Activated CD4-positive, alpha-beta T cell treated with anti-CD3 and anti-CD28 coated beads, Interleukin-2, amount 50 U/mL, for 16 hours (primary cell): ENCODE measurements around the gene COX6B2.
"Not testable (repeated sequence)": the region's sequence is repeated elsewhere in the genome, so short reads cannot be mapped to it uniquely, and the experiment has no call there.

Source experiments
- DNase-seq: peaks from one replicate; pipeline ENCODE4 v3.0.0-alpha.2; 2020

The COX6B2 gene

DNA sequence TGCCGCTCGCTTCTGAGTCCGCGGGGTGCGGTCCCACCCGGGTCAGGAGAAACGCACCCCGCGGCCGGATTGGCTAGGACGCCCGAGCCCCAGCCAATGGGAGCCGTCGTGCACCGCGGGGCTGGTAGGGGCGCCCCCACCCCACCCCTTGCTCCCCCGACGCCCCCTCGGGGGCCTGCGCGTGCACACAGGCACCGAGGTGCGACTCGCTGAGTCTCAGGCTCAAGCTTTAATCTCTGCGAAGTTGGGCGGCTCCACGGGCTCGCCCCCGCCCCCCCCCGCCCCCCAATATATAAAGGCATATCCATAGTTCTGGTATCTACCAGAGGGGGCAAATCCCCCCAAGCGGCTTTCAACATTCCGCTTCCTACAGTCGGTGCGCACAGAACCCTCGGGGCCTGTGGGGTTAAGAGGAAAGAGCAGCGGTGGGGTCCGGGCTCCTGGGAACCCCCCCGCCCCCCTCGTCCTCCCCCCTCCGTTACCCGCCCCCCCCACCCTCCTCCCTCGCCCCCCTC is at the start of gene COX6B2:
Gene COX6B2, minus strand, starts transcription at position 22 of the 515 bp plus-strand sequence. CDS start 198 bp downstream, outside the sequence.
- no peak for DNase-seq

DNA sequence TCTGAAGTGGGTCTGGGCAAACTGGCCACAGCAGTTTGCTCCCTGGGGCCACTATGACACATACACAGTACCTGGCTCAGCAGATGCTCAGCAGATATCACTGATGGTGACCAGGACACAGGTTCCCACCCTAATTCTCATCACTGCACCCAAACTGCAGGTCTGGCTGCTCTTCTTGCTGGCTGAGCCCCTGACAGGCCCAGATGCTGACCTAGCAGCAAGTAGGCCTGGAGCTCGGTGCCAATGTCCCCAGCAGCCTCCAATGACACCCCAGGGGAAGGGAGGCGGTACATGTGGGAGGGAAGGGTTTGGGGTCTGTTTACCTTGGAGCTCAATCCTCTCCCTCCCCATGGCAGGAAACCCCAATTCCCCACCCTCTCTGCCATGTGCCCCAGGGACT is 48.0 kb upstream of the COX6B2 start:
- no peak for DNase-seq

- DNase-seq, result not testable (repeated sequence)
Measured at GRCh38 chr19:55401390-55401789, 46.9 kb upstream of the COX6B2 start.

- no peak for DNase-seq
Measured at GRCh38 chr19:55400281-55401087, 46.0 kb upstream of the COX6B2 start.

DNA sequence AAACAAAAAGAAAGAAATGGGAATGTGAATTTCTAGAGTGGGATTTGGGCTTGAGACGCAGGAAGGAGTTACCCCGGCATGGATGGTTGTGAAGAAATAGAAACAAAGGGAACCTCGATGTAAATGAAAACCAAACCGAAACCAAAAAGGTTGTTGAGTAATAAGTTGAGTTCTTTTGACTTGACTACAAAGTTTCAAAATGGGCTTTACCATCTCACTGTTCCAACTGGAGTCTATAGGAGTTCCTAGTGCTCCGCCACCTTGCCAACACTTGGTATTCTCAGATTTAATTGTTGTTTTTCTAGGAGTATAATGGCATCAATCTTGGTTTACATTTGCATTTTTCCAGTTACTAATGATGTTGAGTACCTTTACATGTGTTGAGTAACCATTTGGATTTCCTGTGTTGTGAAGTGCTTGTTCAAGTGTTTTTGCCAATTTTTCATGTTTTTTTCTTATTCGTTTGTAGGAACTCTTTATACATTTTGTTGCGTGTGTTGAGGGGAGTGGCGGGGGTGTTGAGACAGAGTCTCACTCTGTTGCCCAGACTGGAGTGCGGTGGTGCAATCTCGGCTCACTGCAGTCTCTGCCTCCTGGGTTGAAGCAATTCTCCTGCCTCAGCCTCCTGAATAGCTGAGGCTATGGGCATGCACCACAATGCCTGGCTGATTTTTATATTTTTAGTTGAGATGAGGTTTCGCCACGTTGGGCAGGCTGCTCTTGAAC is 43.8 kb upstream of the COX6B2 start:
- peak; percentile 60 for DNase-seq

DNA sequence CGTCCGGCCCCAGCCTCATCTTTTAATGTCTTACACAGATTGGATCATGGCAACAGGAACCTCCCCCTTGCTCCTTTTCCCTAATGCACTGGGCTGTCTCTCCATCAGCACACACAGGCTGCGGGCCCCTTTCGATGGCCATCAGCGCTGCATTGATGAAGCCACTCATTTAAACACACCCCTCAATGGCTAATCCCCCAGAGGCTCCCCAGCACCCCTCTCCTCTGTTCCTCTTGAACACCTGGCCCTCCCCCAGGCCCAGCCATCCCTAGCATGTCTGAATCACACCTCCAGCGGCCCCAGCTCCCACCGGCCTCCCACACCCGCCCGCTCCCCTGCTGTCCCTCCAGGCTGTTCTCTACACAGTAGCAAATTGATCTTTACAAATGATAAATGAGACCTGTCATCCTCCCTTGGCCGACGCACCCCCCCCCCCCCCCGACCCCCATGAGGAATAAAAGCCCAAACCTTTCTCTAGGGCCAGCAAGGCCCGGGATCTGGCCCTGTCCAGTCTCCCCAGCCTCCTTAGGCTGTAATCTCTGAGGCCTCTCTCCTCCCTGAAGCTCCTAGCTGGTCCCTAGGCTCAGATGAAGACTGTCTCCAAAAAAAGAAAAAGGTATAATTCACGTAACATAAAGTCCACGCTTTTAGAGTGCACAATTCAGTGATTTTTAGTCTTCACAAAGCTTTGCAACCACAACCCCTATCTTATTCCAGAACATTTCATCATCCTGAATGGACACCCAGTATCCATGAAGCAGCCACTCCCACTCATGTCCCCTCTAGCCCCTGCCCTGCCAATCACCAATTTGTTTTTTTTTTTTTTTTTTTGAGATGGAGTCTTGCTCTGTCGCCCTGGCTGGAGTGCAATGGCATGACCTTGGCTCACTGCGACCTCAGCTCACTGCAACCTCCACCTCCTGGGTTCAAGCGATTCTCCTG is 38.6 kb upstream of the COX6B2 start:
- DNase-seq, result no peak

DNA sequence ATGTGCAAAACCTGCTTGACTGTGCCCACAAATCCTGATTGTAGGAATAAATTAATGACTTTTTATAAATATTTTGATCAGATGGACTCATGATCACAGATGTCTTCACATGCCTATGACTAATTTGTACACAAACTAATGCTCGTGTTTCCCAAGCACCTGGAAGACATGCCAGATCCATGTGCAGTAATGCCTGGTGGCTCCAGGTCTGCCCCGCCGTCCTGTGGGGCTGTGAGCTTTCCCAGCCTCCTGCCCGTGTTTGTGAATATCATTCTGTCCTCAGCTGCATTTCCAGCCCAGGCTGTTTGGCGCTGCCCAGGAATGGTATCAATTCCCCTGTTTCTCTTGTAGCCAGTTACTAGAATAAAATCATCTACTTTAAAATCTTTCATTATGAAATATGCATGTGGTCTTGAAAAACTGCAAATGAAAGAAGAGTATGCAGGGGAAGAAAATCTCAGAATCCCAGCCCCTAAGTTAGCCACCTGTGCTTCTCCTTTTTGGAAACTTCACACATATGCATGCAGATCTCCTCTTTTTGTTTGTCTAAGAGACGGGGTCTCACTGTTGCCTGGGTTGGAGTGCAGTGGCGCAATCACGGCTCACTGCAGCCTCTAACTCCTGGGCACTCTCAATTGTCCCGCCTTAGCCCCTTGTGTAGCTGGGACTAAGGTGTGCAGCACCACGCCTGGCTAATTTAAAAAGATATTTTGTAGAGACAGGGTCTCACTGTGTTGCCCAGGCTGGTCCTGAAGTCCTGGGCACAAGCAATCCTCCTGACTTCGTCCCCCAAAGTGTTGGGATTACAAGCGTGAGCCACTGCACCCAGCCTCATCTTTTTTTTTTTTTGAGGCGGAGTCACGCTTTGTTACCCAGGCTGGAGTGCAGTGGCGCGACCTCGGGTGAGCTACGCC is 37.4 kb upstream of the COX6B2 start:
- DNase-seq, result no peak

GRCh38 chr19:55391191-55391670 is 36.7 kb upstream of the COX6B2 start:
- no peak for DNase-seq

DNA sequence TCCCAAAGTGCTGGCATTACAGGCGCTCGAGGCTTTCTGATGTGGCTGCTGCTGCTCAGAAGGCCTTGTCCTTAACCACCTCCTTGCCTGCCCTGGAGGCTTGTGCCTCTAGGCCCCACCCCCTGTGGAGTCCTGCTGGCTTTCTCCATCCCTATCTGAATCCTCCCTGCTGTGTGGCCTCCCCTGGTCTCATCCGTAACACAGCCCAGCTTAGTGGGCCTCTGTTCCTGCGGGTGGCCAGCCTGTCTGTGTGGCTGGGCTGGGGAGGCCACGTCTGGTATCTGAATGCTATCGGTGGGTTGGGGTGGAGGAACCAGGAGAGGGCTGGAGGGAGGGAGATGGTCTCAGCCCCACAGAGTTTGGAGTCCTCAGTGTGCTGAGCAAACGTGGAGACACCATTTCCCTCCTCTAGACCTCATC is 36.0 kb upstream of the COX6B2 start:
- DNase-seq, result no peak

DNA sequence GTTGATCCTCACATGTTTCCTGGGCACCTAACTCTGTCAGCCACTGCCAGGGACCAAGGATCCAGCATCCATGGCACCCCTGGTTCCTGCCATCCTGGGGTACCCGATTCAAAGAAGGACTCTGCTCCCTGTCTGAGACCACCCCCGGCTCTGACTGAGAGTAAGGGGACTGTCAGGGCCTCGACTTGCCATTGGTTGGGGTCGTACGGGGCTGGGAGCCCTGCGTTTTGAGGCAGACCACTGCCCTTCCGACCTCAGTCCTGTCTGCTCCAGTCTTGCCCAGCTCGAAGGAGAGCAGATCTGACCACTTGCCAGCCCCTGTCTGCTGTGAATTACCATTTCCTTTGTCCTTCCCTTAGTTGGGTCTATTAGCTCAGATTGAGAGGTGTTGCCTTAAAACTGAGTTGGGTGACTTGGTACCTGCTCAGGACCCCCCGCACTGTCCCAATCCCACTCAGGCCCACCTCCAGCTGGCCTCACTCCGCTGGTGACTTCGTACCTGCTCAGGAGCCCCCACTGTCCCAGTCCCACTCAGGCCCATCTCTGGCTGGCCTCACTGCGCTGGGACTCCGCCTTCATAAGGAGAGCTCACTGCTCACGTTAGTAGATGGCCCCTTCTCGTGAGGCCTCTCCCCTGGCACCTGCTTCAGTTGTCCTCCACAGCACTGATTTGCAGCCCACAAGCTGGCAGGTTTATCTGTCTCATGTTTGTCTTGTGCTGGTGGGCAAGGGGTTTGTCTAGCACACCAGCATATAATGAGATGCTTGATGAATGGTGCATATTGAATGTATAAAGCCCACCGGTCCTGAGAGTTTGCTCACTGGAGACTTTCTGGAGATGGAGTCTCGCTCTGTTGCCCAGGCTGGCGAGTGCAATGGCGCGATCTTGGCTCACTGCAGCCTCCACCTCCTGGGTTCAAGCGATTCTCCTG is 35.1 kb upstream of the COX6B2 start:
- DNase-seq, result no peak

DNA sequence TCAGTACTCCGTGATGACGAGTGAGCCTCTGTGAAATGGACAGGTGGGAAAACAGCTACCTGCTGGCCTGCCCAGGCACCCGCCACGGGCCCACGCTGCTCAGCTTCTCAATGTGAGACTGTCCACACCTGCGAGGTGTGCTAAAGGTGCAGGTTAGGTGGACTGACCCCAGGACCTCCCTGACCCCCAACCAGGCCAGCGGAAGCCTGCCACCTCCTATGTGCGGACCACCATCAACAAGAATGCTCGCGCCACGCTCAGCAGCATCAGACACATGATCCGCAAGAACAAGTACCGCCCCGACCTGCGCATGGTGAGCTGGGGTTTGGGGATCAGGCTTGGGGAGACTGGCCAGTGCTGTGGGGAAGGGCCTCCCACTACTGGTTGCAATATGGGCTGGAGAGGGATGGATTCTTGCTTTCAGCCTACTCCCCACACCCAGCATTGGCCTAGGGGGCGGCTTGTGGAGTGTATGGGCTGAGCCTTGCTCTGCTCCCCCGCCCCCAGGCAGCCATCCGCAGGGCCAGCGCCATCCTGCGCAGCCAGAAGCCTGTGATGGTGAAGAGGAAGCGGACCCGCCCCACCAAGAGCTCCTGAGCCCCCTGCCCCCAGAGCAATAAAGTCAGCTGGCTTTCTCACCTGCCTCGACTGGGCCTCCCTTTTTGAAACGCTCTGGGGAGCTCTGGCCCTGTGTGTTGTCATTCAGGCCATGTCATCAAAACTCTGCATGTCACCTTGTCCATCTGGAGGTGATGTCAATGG is 33.4 kb upstream of the COX6B2 start:
- DNase-seq, result no peak

GRCh38 chr19:55386493-55386971 is 32.0 kb upstream of the COX6B2 start:
- no peak for DNase-seq

DNA sequence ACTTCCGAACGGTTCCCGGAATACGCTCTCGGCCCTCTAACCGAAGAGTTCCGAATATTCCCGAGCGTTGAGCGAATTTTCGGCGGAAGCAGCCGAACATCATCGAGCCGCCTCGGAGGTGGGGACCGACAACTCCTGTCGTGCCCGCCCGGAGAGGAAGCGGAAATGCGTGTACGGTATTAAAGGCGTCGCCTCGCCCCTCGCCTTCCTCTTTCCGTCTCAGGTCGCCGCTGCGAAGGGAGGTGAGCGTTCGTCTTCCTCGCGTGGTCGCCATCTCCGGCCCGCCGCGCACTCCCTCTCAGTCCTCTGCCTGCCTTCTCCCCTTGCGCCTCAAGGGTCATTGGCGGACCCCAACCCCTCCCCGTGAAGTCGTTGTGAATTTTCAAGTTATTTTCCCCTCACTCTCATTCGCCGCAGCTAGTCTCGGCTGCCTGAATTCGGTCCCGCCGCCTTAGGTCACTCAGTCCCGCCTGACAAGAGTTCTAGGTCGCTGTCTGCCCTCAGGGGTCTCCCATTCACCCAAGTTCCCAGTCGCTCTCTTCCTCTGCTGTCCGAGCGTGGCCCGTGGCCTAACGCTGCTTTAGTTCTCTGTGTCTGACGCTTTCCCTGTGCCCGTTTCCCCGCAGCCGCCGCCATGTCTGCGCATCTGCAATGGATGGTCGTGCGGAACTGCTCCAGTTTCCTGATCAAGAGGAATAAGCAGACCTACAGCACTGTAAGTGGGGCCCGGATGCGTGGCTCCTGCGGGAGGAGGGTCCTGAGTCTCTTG is 31.4 kb upstream of the COX6B2 start, which contains the start of gene RPL28:
Gene RPL28, plus strand, starts transcription at position 209 of the 769 bp plus-strand sequence. Its CDS starts 426 bp downstream, at position 635.
- peak; percentile 99 for DNase-seq

DNA sequence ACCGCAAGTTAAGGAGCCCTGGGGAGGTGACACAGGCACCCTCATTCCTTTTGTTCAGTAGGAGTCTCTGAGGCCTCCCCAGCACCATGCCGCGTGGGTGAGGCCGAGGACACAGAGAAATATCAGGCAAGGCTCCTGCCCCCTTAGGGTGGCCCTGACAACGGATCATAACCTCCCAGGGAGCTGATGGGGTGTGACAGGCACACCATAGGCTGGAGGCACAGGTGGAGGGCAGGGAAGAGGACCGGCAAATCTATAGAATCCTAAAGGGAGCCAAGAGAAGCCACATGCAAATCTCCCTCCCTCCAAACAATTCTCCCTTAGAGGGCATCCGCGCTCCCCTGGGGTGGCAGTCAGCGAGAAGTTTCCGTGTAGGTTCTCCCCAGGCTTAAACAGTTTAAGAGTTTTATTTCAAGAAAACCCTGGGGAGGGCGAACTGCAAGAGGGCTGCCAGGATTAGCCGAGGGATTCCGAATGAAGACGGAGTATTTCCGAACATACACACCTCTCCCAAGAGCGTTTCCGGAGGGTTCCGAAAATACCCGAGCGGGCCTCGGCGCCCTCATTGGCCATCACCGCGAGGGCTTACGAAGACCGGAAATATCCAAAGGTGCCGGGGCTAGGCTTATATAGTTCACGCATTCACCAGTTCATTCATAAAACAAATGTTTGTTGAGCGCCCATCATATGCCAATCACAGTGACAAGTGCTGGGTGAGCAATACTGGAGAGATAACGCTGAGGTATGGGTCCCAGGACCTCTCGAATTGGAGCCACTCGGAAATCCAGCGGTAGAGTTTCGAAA is 30.6 kb upstream of the COX6B2 start:
- peak; percentile 98 for DNase-seq

- DNase-seq, result peak; percentile 46
Measured at GRCh38 chr19:55384131-55384919, 29.8 kb upstream of the COX6B2 start, which contains the start of gene TMEM238. TMEM238 (minus strand) TSS chr19:55384292; CDS start chr19:55384259, 33 bp downstream.
